MCF 10A (cell line): ENCODE data around the gene PAN2. TPM values are rescaled to one million over a fixed set of nuclear protein-coding genes. Genes with fewer than 3 reads are reported as not detected.

ENCODE experiments used
- BruUV-seq: library from RNA; stranded (reverse); fragments of 400-500 nt; replicated peaks from 2 replicates; lab custom pipeline; 2021; lab: Mats Ljungman, UMichigan
- CTCF ChIA-PET: fragments of 300-600 bp; sonication (Branson Sonifier 250); formaldehyde crosslinking; extraction: SDS; loops from one replicate; lab custom pipeline; 2021; ENCODE audit warnings: antibody characterized with exemption, inconsistent platforms; lab: Yijun Ruan, JAX
- POLR2A ChIA-PET: fragments of 300-600, 350-650 bp; sonication (Branson Sonifier 250); formaldehyde crosslinking; extraction: SDS; loops from one replicate; lab custom pipeline; 2020; ENCODE audit warnings: antibody characterized with exemption, inconsistent platforms; lab: Yijun Ruan, JAX
- DNase-seq: peaks from one replicate; pipeline ENCODE4 v3.0.0-alpha.2; 2018; ENCODE audit not compliant: unreplicated experiment
- H3K27ac Mint-ChIP-seq: one replicate; pipeline ENCODE4 v1.8.0; 2022; ENCODE audit warnings: mild to moderate bottlenecking, low read depth, mixed read lengths; ENCODE audit not compliant: unreplicated experiment
- H3K27me3 Mint-ChIP-seq: one replicate; pipeline ENCODE4 v1.8.0; 2022; ENCODE audit warnings: mixed read lengths; ENCODE audit not compliant: insufficient read depth, unreplicated experiment
- H3K36me3 Mint-ChIP-seq: one replicate; pipeline ENCODE4 v1.8.0; 2022; ENCODE audit warnings: mild to moderate bottlenecking, moderate library complexity, mixed read lengths; ENCODE audit not compliant: insufficient read depth, unreplicated experiment
- H3K4me1 Mint-ChIP-seq: one replicate; pipeline ENCODE4 v1.8.0; 2022; ENCODE audit warnings: mixed read lengths; ENCODE audit not compliant: insufficient read depth, unreplicated experiment
- H3K4me3 Mint-ChIP-seq: one replicate; pipeline ENCODE4 v1.8.0; 2022; ENCODE audit warnings: mild to moderate bottlenecking, moderate library complexity, mixed read lengths; ENCODE audit not compliant: unreplicated experiment
- H3K9me3 Mint-ChIP-seq: one replicate; pipeline ENCODE4 v1.8.0; 2022; ENCODE audit warnings: mixed read lengths; ENCODE audit not compliant: unreplicated experiment
- CTCF ChIP-seq: fragments of 200-600 bp; IDR thresholded peaks from one replicate; pipeline ENCODE4 v1.8.0; 2022; ENCODE audit warnings: antibody characterized with exemption, mild to moderate bottlenecking; ENCODE audit not compliant: unreplicated experiment
- intact Hi-C: fragments of 100-400 bp; cut with micrococcal nuclease; formaldehyde crosslinking; loops from 2 replicates; pipeline ENCODE4 v1.14.1; 2022
- total RNA-seq: library from RNA; stranded (reverse); gene quantifications from 2 replicates; pipeline ENCODE4 v1.2.3, GENCODE V29; 2022

Gene PAN2
- total RNA-seq, 1 experiment from 2014 or later = 72.9 TPM

GRCh38 chr12:56373515-56373914 lies 39.7 kb upstream of the PAN2 start:
- BruUV-seq = no TSS peak
- intact Hi-C loops = no loop called here
- no peak overlapping the region for H3K27ac Mint-ChIP-seq
- H3K9me3 Mint-ChIP-seq = no peaks in the 10 kb centered on the region
- no peak for DNase-seq
- no peaks in the 10 kb centered on the region for H3K27me3 Mint-ChIP-seq
- no peak for TF ChIP-seq CTCF
- no peaks in the 10 kb centered on the region for H3K4me1 Mint-ChIP-seq
- H3K4me3 Mint-ChIP-seq = no peak overlapping the region
- CTCF ChIA-PET = no interaction called here
- POLR2A ChIA-PET = no interaction called here
- no peaks in the 10 kb centered on the region for H3K36me3 Mint-ChIP-seq

GRCh38 chr12:56366948-56367347 lies 33.1 kb upstream of the PAN2 start:
- H3K27ac Mint-ChIP-seq = no peak overlapping the region
- H3K36me3 Mint-ChIP-seq = no peaks in the 10 kb centered on the region
- no peak for DNase-seq
- TF ChIP-seq CTCF = no peak
- H3K9me3 Mint-ChIP-seq = no peaks in the 10 kb centered on the region
- no peaks in the 10 kb centered on the region for H3K27me3 Mint-ChIP-seq
- H3K4me3 Mint-ChIP-seq = no peak overlapping the region
- intact Hi-C loops = no loop called here
- POLR2A ChIA-PET = no interaction called here
- CTCF ChIA-PET = interaction anchor here (0.6 to 1.5 kb wide), 2 partner anchors 26 to 97 kb away, joined by 3 read pairs; no protein-coding TSS in a partner anchor
- BruUV-seq = no TSS peak
- no peaks in the 10 kb centered on the region for H3K4me1 Mint-ChIP-seq

GRCh38 chr12:56362130-56363059 lies 28.6 kb upstream of the PAN2 start, which contains the start of gene APOF:
TSS of gene APOF (minus strand) at chr12:56362857. CDS start at chr12:56362745, 112 bp downstream.
- H3K9me3 Mint-ChIP-seq = no peaks in the 10 kb centered on the region
- no peak for DNase-seq
- intact Hi-C loops = no loop called here
- no TSS peak for BruUV-seq
- peaks cover 18% of the 10 kb centered on the region for H3K36me3 Mint-ChIP-seq
- ChIA-PET CTCF (interaction anchor here (0.6 to 1.2 kb wide), 2 partner anchors 102 to 173 kb away, joined by 4 read pairs; no protein-coding TSS in a partner anchor), POLR2A (interaction anchor here (3.7 to 5.3 kb wide), 4 partner anchors 23 to 106 kb away, joined by 26 to 87 read pairs (median 44); partner anchors contain the start of genes IL23A, PAN2 and SPRYD4)
- TF ChIP-seq CTCF = no peak
- H3K4me1 Mint-ChIP-seq = peaks cover 8% of the 10 kb centered on the region
- no peaks in the 10 kb centered on the region for H3K27me3 Mint-ChIP-seq
- H3K27ac Mint-ChIP-seq = no peak within 1 kb of the TSS
- peak within 1 kb of the TSS; percentile 94 for H3K4me3 Mint-ChIP-seq

GRCh38 chr12:56361487-56362129 lies 27.8 kb upstream of the PAN2 start:
- Mint-ChIP-seq H3K36me3 (peaks cover 25% of the 10 kb centered on the region), H3K9me3 (no peaks in the 10 kb centered on the region), H3K4me1 (peaks cover 8% of the 10 kb centered on the region), H3K27ac (peak overlapping the region; percentile 97), H3K4me3 (peak overlapping the region; percentile 94), H3K27me3 (no peaks in the 10 kb centered on the region)
- POLR2A ChIA-PET = interaction anchor here (0.7 to 5.3 kb wide), 13 partner anchors 12 to 268 kb away, joined by 3 to 87 read pairs (median 24); partner anchors contain the start of genes CNPY2, ESYT1, IL23A and PAN2
- no peak for DNase-seq
- no TSS peak for BruUV-seq
- CTCF ChIA-PET = interaction anchor here (1.0 to 4.8 kb wide), 2 partner anchors 35 to 103 kb away, joined by 3 to 31 read pairs; no protein-coding TSS in a partner anchor
- intact Hi-C loops = no loop called here
- no peak for TF ChIP-seq CTCF
